HepG2 (cell line): ENCODE results near the gene SIVA1. TPM values are rescaled to one million over a fixed set of nuclear protein-coding genes. Genes with fewer than 3 reads are reported as not detected.
A peak's percentile ranks its signal among the peaks of the same experiment; 100 is the strongest.

Experiments
- ATAC-seq: fragments of 200-7000 bp; cut with Tn5 transposase; 3 replicates; pipeline ENCODE4 v1.9.1; 2020; ENCODE audit warnings: mild to moderate bottlenecking, moderate library complexity
- BruUV-seq: library from RNA; stranded (reverse); fragments of 400-500 nt; replicated peaks from 2 replicates; lab custom pipeline; 2021; lab: Mats Ljungman, UMichigan
- CTCF ChIA-PET: fragments of 300-600 bp; formaldehyde crosslinking; extraction: SDS; loops from one replicate; lab custom pipeline; 2021; ENCODE audit warnings: low total read pairs, inconsistent platforms, low intra/inter-chr PET ratio; lab: Yijun Ruan, JAX
- POLR2A ChIA-PET: fragments of 350-600 bp; sonication (Branson Sonifier 250); formaldehyde crosslinking; loops from one replicate; lab custom pipeline; 2020; ENCODE audit warnings: antibody characterized with exemption, inconsistent platforms; lab: Yijun Ruan, JAX
- DNase-seq: peaks from one replicate; pipeline ENCODE4 v3.0.0-alpha.2; 2015; ENCODE audit warnings: low spot score
- FAIRE-seq: peaks from 3 replicates; lab custom pipeline; 2011; peaks lifted over from hg19 to GRCh38; lab: Jason Lieb, UNC
- H2AFZ ChIP-seq: one replicate; pipeline ENCODE4 v1.6.1; 2011; ENCODE audit warnings: low read length, inconsistent platforms
- H3K27ac ChIP-seq: fragments of 300-600 bp; 3 replicates; pipeline ENCODE4 v1.8.0; 2011; ENCODE audit warnings: mixed run types, mild to moderate bottlenecking, mixed read lengths, low read length, inconsistent platforms; ENCODE audit not compliant: insufficient read depth; ENCODE audit errors: extremely low read length
- H3K27me3 ChIP-seq, 2 experiments: fragments of 200-600 bp in 1 of 2; 2 replicates in 1 of 2; 3 replicates in 1 of 2; pipeline versions ENCODE4 v1.6.0 to v1.8.0; 2011; ENCODE audit warnings: low read length in 2 of 2, mild to moderate bottlenecking in 2 of 2, moderate library complexity in 2 of 2, inconsistent platforms in 1 of 2; ENCODE audit not compliant: insufficient read depth in 2 of 2, control insufficient read depth in 1 of 2
- H3K36me3 ChIP-seq, 2 experiments: fragments of 200-600 bp in 1 of 2; replicated peaks in 1 of 2; 2 replicates in 1 of 2; 3 replicates in 1 of 2; pipeline versions ENCODE4 v1.5.1 to v1.8.0; 2011; ENCODE audit warnings: low read length in 2 of 2, inconsistent platforms in 1 of 2; ENCODE audit not compliant: insufficient read depth in 2 of 2, control insufficient read depth in 1 of 2
- H3K4me1 ChIP-seq: 2 replicates; pipeline ENCODE4 v1.5.1; 2012; ENCODE audit warnings: low read length, inconsistent platforms; ENCODE audit not compliant: insufficient read depth
- H3K4me2 ChIP-seq: 2 replicates; pipeline ENCODE4 v1.6.0; 2011; ENCODE audit warnings: low read depth, low read length, inconsistent platforms
- H3K4me3 ChIP-seq, 3 experiments: fragments of 200-600 bp in 1 of 3; sonication (generic), shearing (Covaris generic) in 1 of 3; replicated peaks in 1 of 3; 2 replicates each; pipeline ENCODE4 v1.5.1; 2011 to 2016; ENCODE audit warnings: low read length in 3 of 3, inconsistent platforms in 2 of 3, low read depth in 2 of 3, mild to moderate bottlenecking in 2 of 3, control low read depth in 1 of 3, mixed read lengths in 1 of 3; ENCODE audit not compliant: insufficient read depth in 1 of 3
- H3K79me2 ChIP-seq: one replicate; pipeline ENCODE4 v1.6.1; 2011; ENCODE audit warnings: low read length, inconsistent platforms; ENCODE audit not compliant: insufficient read depth
- H3K9ac ChIP-seq: 2 replicates; pipeline ENCODE4 v1.6.0; 2011; ENCODE audit warnings: mild to moderate bottlenecking, low read depth, low read length, inconsistent platforms; ENCODE audit not compliant: insufficient read depth
- H3K9me3 ChIP-seq: 2 replicates; pipeline ENCODE4 v1.5.1; 2012; ENCODE audit warnings: mild to moderate bottlenecking, low read length
- H4K20me1 ChIP-seq: 2 replicates; pipeline ENCODE4 v1.6.0; 2011; ENCODE audit warnings: inconsistent platforms, mild to moderate bottlenecking, low read length, moderate library complexity; ENCODE audit not compliant: insufficient read depth
- AGO2 ChIP-seq: fragments of 200-400 bp; formaldehyde crosslinking; optimal IDR thresholded peaks from 2 replicates; pipeline ENCODE3; 2017; ENCODE audit warnings: mild to moderate bottlenecking, low read depth, low read length, moderate library complexity
- CEBPB ChIP-seq: IDR thresholded peaks from 2 replicates; pipeline ENCODE4 v1.6.1; 2011; ENCODE audit warnings: low read depth, low read length, improper control_type of control experiment, borderline replicate concordance
- ISL2 ChIP-seq: sonication (generic); formaldehyde crosslinking; IDR thresholded peaks from 2 replicates; pipeline ENCODE4 v1.5.0; 2020; ENCODE audit warnings: missing genetic modification reagents
- POLR2A ChIP-seq, 2 experiments: IDR thresholded peaks; 2 replicates each; pipeline ENCODE4 v1.6.1; 2011; ENCODE audit warnings: low read depth in 2 of 2, low read length in 2 of 2, mild to moderate bottlenecking in 1 of 2, moderate library complexity in 1 of 2; ENCODE audit not compliant: insufficient read depth in 1 of 2
- RAD21 ChIP-seq: fragments of 450-650 bp; formaldehyde crosslinking; IDR thresholded peaks from 2 replicates; pipeline ENCODE4 v1.5.0; 2020; ENCODE audit warnings: mild to moderate bottlenecking
- WGBS: methylation state at CpG from one replicate; pipeline ENCODE4 v1.1.6; 2017; ENCODE audit warnings: low lambda C conversion rate; 5-methylcytosine and 5-hydroxymethylcytosine counted together
- in situ Hi-C: cut with HindIII; loops from 2 replicates; pipeline ENCODE4 v1.10.0; 2017; ENCODE audit warnings: low pct_unique_long_range_greater_than_20kb; ENCODE audit not compliant: extremely low pct_ligation_motif_present
- intact Hi-C: fragments of 100-400 bp; cut with micrococcal nuclease; formaldehyde crosslinking; loops from one replicate; pipeline ENCODE4 v1.10.0; 2022; ENCODE audit not compliant: unreplicated experiment
- polyA plus RNA-seq, 8 experiments: library from polyadenylated mRNA; depleted of rRNA in 3 of 8; stranded (reverse) in 7 of 8; unstranded in 1 of 8; fragments of >200 nt; fragmentation: Illumina TruSeq in 4 of 8; extraction: Trizol in 4 of 8; gene quantifications; 2 replicates each; pipeline versions ENCODE4 v1.2.1 to v1.2.3, GENCODE V29; 2011 to 2016; ENCODE audit warnings: low read depth in 4 of 8, missing spikeins in 1 of 8, mixed read lengths in 1 of 8; ENCODE audit not compliant: insufficient read depth in 1 of 8
- total RNA-seq, 5 experiments: library from RNA; depleted of rRNA; stranded (reverse); fragments of >200 nt; fragmentation: Illumina TruSeq; extraction: Trizol; gene quantifications; 2 replicates each; pipeline ENCODE4 v1.2.3, GENCODE V29; 2016; ENCODE audit warnings: low read depth in 1 of 5

The SIVA1 gene
- total and polyA plus RNA-seq, 2 of the 13 experiments (the other 11 are each of a cell fraction or from before 2014, with no cell fraction given) = 123 to 186 TPM

DNA sequence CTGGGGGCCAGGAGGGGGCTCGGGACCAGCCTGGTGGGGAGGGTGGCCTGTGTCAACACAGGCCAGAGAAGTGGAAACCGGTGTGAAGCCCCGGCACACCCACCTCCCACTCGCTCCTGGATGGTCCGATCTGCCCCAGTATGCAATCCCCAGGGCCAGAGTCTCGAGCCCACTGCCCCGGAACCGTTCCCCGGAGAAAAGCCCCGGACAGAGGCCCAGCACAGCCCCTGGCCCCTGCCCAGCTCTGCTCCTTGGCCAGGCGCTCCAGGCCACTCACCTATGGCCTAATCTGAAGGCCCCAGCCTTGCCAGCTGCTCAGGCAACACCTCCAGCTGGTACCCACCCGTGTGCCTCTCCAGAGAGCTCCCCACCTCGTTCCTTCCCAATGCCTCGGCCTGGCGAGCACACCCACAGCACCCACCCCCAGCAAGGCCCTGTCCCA, 24.9 kb downstream of the SIVA1 start:
- Histone ChIP-seq H3K79me2 (no peaks in the 10 kb centered on the region), H3K4me2 (no peak overlapping the region), H4K20me1 (0 out of 2 replicates have a peak, but pooled peaks cover 3% of the 10 kb centered on the region), H3K27me3 (no peaks in the 10 kb centered on the region), H3K9me3 (no peaks in the 10 kb centered on the region), H3K36me3 (peaks cover 14 to 28% of the 10 kb centered on the region in 2 experiments; a peak in 4 of 5 replicates), H3K4me3 (no peak overlapping the region), H3K9ac (no peak overlapping the region), H3K4me1 (no peaks in the 10 kb centered on the region), H2AFZ (no peak overlapping the region), H3K27ac (no peak overlapping the region)
- FAIRE-seq (no peak), ATAC-seq (no peak), DNase-seq (no peak)
- in situ Hi-C loops = no loop called here
- POLR2A ChIA-PET = no interaction called here
- no TSS peak for BruUV-seq
- intact Hi-C loops = no loop called here
- CTCF ChIA-PET = no interaction called here
- TF ChIP-seq RAD21 (CRISPR knock-in tag) (0 out of 2 replicates have a peak, but pooled peaks have one; percentile 4), CEBPB (no peak)
- 100% methylated on average over 1 of the region's 15 CpGs for WGBS

- no peaks in the 10 kb centered on the region for H3K9me3 ChIP-seq
- no peak overlapping the region for H3K4me3 ChIP-seq
- TF ChIP-seq AGO2 (peak; percentile 50), POLR2A (IDR thresholded peaks at IDR 0.05; ENCODE audit: insufficient read depth in 1 of 2, low read depth in 2 of 2, low read length in 2 of 2) (0 out of 4 replicates have a peak, but pooled peaks of 1 of the 2 experiments have one; percentile 33), ISL2 (CRISPR knock-in tag) (no peak)
- H4K20me1 ChIP-seq = 0 out of 2 replicates have a peak, but pooled peaks cover 3% of the 10 kb centered on the region
- no peak overlapping the region for H3K27ac ChIP-seq
- ChIA-PET POLR2A (no interaction called here), CTCF (no interaction called here)
- H3K9ac ChIP-seq = no peak overlapping the region
- H3K27me3 ChIP-seq = no peaks in the 10 kb centered on the region
- no TSS peak for BruUV-seq
- intact Hi-C loops = no loop called here
- no peak for DNase-seq
- no peak overlapping the region for H2AFZ ChIP-seq
- in situ Hi-C loops = no loop called here
- peaks cover 10 to 20% of the 10 kb centered on the region in 2 experiments; a peak in 4 of 5 replicates for H3K36me3 ChIP-seq
- H3K4me2 ChIP-seq = no peak overlapping the region
- no peaks in the 10 kb centered on the region for H3K4me1 ChIP-seq
- peak; percentile 14; the same call in 2 of the 3 replicates for ATAC-seq
- no peak for FAIRE-seq
- 100% methylated on average over 2 of the region's 15 CpGs for WGBS
- no peaks in the 10 kb centered on the region for H3K79me2 ChIP-seq
These were observed 25.9 kb downstream of the SIVA1 start for GRCh38 chr14:104778694-104779331.
